ENCODE measurements around the gene ITGA7. TPM values are rescaled to one million over a fixed set of nuclear protein-coding genes. Genes with fewer than 3 reads are reported as not detected.

Gene ITGA7
- total RNA-seq, 1 donor from 2014 or later, result 1.1 TPM

DNA sequence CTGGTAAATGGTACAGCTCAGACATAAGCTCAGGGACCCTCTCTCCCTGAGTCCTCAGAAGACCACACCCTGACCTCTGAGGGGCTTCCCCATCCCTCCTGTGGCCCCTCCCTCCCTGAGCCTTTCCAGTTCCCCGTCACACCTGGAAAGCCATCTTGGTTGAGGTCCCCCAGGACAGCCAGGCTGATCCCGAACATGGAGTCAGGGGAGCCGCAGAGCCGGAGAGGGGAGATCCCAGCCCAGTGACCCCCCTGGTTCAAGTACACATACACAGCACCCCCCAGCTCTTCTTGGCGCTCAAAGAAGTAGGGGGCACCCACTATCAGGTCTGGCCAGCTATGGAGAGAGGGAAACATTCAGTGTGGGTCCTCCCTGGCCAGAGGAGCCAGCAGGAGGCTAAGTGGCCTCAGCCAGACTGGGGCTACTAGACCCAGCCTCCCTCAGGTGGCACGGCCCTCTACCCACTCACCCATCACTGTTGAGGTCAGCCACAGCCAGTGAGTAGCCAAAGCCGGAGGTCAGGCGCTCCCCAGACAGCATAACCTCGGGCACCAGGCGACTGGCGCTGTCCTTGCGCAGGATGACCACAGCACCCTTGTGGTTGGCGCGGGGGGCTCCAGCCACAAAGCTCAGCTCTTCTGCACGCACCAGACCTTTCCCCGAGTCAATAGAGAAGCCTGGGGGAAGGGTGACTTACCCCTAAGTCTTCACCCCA, 9.3 kb downstream of the ITGA7 start:
- no peak for DNase-seq (ENCODE audit: low spot score)
- no peak overlapping the region for H3K27ac Mint-ChIP-seq
- intact Hi-C loops (cut with micrococcal nuclease), result no loop called here
- no peaks in the 10 kb centered on the region for H3K4me1 Mint-ChIP-seq (ENCODE audit: low read depth)
- no peaks in the 10 kb centered on the region for H3K9me3 Mint-ChIP-seq
- peaks cover 5% of the 10 kb centered on the region for H3K27me3 Mint-ChIP-seq (ENCODE audit: insufficient read depth)
- no peaks in the 10 kb centered on the region for H3K36me3 Mint-ChIP-seq (ENCODE audit: low read depth)
- H3K4me3 Mint-ChIP-seq, result no peak overlapping the region

DNA sequence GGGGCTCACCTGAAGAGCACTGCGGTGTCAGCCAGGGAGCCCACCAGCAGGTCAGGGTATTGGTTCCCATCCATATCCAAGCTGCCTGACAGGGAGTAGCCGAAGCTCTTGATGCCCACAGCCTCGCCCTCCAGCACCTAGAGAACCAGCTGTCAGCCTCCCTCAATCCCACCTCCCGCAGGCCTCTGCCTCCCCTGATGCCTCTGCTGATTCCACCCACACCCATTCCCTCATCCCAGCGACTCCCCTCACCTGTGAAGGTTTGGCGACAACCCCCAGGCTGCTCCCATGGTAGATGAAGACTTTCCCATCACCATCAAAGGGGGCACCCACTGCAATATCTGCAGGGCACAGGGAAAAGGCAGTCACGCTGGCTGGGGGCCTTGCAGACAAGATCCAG, 10.0 kb downstream of the ITGA7 start:
- Mint-ChIP-seq H3K9me3 (no peaks in the 10 kb centered on the region), H3K27ac (no peak overlapping the region), H3K36me3 (ENCODE audit: low read depth) (no peaks in the 10 kb centered on the region), H3K4me3 (no peak overlapping the region), H3K4me1 (ENCODE audit: low read depth) (no peaks in the 10 kb centered on the region), H3K27me3 (ENCODE audit: insufficient read depth) (peaks cover 5% of the 10 kb centered on the region)
- intact Hi-C loops (cut with micrococcal nuclease), result no loop called here
- no peak for DNase-seq (ENCODE audit: low spot score)

- Mint-ChIP-seq H3K36me3 (ENCODE audit: low read depth) (no peaks in the 10 kb centered on the region), H3K4me3 (no peak overlapping the region), H3K27me3 (ENCODE audit: insufficient read depth) (peaks cover 5% of the 10 kb centered on the region), H3K4me1 (ENCODE audit: low read depth) (no peaks in the 10 kb centered on the region), H3K27ac (no peak overlapping the region), H3K9me3 (no peaks in the 10 kb centered on the region)
- intact Hi-C loops (cut with micrococcal nuclease), result no loop called here
- DNase-seq (ENCODE audit: low spot score), result no peak
Measured at GRCh38 chr12:55696796-55697462, 10.8 kb downstream of the ITGA7 start.

DNA sequence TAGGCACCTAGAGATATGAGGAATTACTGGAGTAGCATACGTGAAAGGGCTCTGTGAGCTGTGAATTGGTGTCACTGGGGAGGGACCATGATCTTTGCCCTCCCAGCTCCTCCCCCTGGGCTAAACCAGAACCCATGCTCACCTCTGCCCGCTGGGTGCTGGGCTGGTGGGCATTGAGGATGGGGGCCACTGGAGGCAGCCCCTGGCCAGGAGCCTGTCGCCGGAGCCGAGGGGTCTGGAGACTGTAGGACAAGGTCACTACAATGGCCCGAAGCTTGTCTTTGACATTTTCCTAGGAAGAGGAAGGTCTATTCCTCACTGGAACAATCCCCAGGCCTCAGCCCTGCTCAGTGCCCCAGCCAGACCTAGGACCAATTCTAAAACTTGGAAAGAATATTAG, 11.6 kb downstream of the ITGA7 start:
- H3K27ac Mint-ChIP-seq, result no peak overlapping the region
- H3K4me3 Mint-ChIP-seq, result no peak overlapping the region
- no peaks in the 10 kb centered on the region for H3K9me3 Mint-ChIP-seq
- no peaks in the 10 kb centered on the region for H3K36me3 Mint-ChIP-seq (ENCODE audit: low read depth)
- no peak for DNase-seq (ENCODE audit: low spot score)
- peaks cover 6% of the 10 kb centered on the region for H3K27me3 Mint-ChIP-seq (ENCODE audit: insufficient read depth)
- intact Hi-C loops (cut with micrococcal nuclease), result no loop called here
- H3K4me1 Mint-ChIP-seq (ENCODE audit: low read depth), result no peaks in the 10 kb centered on the region

DNA sequence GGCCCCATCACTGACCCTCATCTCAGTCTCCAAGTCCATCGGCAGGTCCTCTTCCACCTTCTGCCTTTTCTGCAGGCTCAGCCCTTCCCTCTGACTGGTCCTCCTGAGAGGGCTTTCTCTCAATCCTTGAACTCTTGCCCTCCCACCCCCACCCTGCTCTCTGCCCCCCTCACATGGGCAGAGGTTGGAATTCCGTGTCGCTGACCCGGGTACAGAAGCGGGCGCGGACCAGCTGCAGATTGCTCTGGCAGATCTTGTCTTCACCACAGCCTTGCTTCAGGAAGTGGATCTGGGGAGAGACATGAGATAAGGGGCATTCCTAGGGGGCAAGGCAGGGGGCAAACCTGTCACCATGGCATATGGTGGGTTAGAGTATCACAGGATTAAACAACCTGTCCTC, 12.4 kb downstream of the ITGA7 start:
- H3K9me3 Mint-ChIP-seq, result no peaks in the 10 kb centered on the region
- H3K36me3 Mint-ChIP-seq (ENCODE audit: low read depth), result no peaks in the 10 kb centered on the region
- H3K27ac Mint-ChIP-seq, result no peak overlapping the region
- no peak for DNase-seq (ENCODE audit: low spot score)
- H3K4me1 Mint-ChIP-seq (ENCODE audit: low read depth), result no peaks in the 10 kb centered on the region
- H3K4me3 Mint-ChIP-seq, result no peak overlapping the region
- intact Hi-C loops (cut with micrococcal nuclease), result no loop called here
- peaks cover 8% of the 10 kb centered on the region for H3K27me3 Mint-ChIP-seq (ENCODE audit: insufficient read depth)

GRCh38 chr12:55694651-55695050, 13.1 kb downstream of the ITGA7 start:
- H3K36me3 Mint-ChIP-seq (ENCODE audit: low read depth), result no peaks in the 10 kb centered on the region
- H3K9me3 Mint-ChIP-seq, result no peaks in the 10 kb centered on the region
- H3K4me3 Mint-ChIP-seq, result no peak overlapping the region
- H3K27ac Mint-ChIP-seq, result no peak overlapping the region
- DNase-seq (ENCODE audit: low spot score), result no peak
- no peaks in the 10 kb centered on the region for H3K4me1 Mint-ChIP-seq (ENCODE audit: low read depth)
- intact Hi-C loops (cut with micrococcal nuclease), result no loop called here
- peaks cover 8% of the 10 kb centered on the region for H3K27me3 Mint-ChIP-seq (ENCODE audit: insufficient read depth)

- Mint-ChIP-seq H3K4me1 (ENCODE audit: low read depth) (no peaks in the 10 kb centered on the region), H3K27ac (no peak overlapping the region), H3K27me3 (ENCODE audit: insufficient read depth) (peaks cover 8% of the 10 kb centered on the region), H3K36me3 (ENCODE audit: low read depth) (no peaks in the 10 kb centered on the region), H3K9me3 (no peaks in the 10 kb centered on the region), H3K4me3 (no peak overlapping the region)
- intact Hi-C loops (cut with micrococcal nuclease), result no loop called here
- DNase-seq (ENCODE audit: low spot score), result no peak
Measured at GRCh38 chr12:55694188-55694515, 13.6 kb downstream of the ITGA7 start.

DNA sequence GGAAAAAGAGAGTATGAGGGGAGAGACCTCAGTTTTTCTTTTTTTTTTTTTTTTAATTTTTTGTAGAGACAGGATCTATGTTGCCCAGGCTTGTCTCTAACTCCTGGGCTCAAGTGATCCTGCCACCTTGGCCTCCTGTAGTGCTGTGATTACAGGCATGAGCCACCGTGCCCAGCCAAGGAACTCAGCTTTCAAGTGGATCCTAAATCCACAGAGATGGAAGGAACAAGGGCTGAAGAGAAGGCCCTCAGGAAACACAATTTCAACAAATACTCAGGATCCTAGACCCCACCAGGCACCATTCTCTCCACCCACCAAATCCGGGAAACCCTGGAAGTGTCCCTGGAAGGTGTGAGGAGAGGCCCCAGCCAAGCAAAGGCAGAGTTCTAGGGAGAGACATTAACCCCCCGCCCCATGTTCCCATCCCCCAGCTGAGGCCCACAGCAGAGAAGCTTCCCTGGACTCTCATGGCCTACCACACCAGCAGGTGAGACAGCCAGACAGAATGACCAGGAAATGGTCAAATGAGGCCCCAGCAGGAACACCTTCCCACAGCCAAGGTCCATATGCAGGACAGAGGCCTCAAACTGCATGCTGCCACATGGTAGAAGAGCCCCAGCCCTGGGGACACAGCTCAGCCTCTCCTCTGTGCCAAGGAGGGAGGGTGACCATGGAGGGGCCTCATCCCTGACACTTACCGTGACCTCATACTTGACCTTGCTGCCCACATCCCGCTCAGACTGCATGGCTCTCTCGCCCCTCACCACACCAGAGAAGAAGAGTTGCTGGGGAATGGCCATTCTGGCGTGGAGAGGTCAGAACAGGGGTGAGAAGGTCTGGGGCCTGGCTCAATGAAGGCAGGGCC, 14.1 kb downstream of the ITGA7 start:
- no peaks in the 10 kb centered on the region for H3K36me3 Mint-ChIP-seq (ENCODE audit: low read depth)
- H3K27me3 Mint-ChIP-seq (ENCODE audit: insufficient read depth), result peaks cover 8% of the 10 kb centered on the region
- no peaks in the 10 kb centered on the region for H3K9me3 Mint-ChIP-seq
- intact Hi-C loops (cut with micrococcal nuclease), result no loop called here
- H3K27ac Mint-ChIP-seq, result no peak overlapping the region
- DNase-seq (ENCODE audit: low spot score), result no peak
- no peak overlapping the region for H3K4me3 Mint-ChIP-seq
- H3K4me1 Mint-ChIP-seq (ENCODE audit: low read depth), result no peaks in the 10 kb centered on the region

DNA sequence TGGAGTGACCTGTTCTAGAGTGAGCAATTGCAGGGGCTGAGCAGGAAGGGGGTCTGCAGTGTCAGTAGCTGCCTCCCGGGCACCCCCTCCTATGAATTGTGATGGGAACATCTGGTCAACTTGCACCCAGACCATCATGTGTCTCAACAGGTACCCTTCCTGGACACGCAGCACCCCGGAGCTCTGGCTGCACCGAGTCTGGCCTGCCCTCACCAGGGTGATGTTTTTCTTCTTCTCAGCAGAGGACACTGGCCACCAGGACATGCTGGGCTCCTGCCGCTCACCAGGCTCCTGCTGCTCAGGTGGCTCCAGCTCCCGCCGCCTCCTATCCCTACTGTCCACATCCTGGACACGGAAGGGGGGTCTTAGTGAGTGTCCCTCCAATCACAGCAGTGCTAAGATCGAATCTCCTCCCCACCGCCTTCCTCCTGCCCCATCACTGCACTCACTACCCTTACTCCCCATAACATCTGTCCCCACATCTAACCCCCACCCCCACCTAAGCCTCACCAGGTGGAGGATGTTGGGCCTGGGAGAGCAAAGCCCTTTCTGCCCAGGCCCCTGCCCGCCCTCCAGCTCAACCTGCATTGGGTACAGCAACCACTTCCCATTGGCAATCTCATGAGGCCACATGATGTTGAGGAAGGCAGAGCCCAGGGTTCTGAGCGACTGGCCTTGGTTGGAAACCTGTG, 14.9 kb downstream of the ITGA7 start:
- no peaks in the 10 kb centered on the region for H3K36me3 Mint-ChIP-seq (ENCODE audit: low read depth)
- H3K27me3 Mint-ChIP-seq (ENCODE audit: insufficient read depth), result peaks cover 8% of the 10 kb centered on the region
- H3K4me1 Mint-ChIP-seq (ENCODE audit: low read depth), result peaks cover 3% of the 10 kb centered on the region
- DNase-seq (ENCODE audit: low spot score), result no peak
- H3K4me3 Mint-ChIP-seq, result no peak overlapping the region
- H3K27ac Mint-ChIP-seq, result no peak overlapping the region
- intact Hi-C loops (cut with micrococcal nuclease), result no loop called here
- H3K9me3 Mint-ChIP-seq, result no peaks in the 10 kb centered on the region

DNA sequence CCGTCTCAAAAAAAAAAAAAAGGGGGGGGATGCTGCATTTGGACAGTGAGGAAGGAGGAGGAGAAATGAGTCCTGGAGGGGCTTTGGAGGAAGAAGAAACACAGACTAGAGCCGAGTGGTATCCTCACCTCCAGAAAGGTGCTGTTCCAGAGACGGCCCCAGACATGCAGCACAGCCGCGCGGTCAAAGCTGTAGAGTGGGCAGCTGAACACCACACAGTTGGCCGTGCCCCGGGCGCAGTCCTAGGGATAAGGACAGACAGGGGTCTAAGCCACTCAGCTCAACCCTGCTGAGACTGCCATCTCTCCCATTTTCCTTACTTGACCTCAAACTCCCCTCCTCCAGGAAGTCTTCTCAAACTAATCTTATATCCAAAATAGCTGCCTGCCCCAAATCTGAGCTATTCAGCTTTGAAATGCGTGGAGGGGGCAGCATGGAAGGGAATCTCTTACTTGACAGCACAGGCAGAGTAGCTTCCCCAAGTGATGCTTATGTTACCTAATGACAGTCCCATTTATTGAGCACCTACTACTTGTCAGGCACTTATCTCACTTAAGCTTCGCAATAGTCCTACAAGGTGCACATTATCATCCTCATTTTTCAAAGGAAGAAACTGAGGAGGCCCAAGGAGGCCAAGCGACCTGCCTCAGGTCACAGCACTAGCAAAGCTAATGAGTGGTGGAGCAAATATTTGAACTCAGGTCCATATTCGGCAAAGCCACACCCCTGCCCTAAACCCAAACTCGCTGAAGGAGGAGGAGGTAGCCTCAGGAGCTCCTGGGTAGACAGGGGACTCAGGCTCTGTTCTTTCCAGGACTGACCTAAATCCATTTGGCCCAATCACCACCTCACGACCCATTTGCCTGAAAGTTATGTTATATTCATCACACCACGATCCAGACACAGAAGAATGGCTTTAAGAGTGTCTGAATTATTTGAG, 18.7 kb downstream of the ITGA7 start:
- Mint-ChIP-seq H3K4me1 (ENCODE audit: low read depth) (peaks cover 10% of the 10 kb centered on the region), H3K9me3 (no peaks in the 10 kb centered on the region), H3K36me3 (ENCODE audit: low read depth) (peaks cover 2% of the 10 kb centered on the region), H3K27ac (no peak overlapping the region), H3K27me3 (ENCODE audit: insufficient read depth) (peaks cover 3% of the 10 kb centered on the region), H3K4me3 (no peak overlapping the region)
- no peak for DNase-seq (ENCODE audit: low spot score)
- intact Hi-C loops (cut with micrococcal nuclease), result no loop called here

DNA sequence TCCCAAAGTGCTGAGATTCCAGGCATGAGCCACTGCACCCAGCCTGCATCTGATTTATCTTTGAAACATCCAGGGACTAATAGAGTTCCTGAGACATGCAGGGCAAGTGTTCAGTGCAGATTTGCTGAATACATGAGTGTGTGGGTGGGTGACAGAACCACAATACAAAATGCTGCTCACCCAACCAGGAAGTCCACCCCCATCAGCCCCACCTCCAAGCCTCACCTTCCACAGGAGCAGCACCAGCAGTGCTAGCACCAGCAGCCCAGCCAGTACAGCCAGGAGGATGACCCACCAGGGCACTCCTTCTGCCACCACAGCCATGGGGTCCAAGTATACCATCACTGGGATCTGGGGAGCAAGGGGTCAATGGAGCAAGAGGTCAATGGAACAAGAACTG, 20.0 kb downstream of the ITGA7 start:
- Mint-ChIP-seq H3K27ac (no peak overlapping the region), H3K36me3 (ENCODE audit: low read depth) (peaks cover 2% of the 10 kb centered on the region)

GRCh38 chr12:55686366-55687010, 21.2 kb downstream of the ITGA7 start:
- intact Hi-C loops (cut with micrococcal nuclease), result no loop called here
- no peak overlapping the region for H3K27ac Mint-ChIP-seq
- H3K4me1 Mint-ChIP-seq (ENCODE audit: low read depth), result peaks cover 12% of the 10 kb centered on the region
- peaks cover 8% of the 10 kb centered on the region for H3K27me3 Mint-ChIP-seq (ENCODE audit: insufficient read depth)
- no peak overlapping the region for H3K4me3 Mint-ChIP-seq
- H3K36me3 Mint-ChIP-seq (ENCODE audit: low read depth), result peaks cover 2% of the 10 kb centered on the region
- DNase-seq (ENCODE audit: low spot score), result no peak
- no peaks in the 10 kb centered on the region for H3K9me3 Mint-ChIP-seq

More for the DNA sequence above, 20.0 kb downstream of the ITGA7 start:
- Mint-ChIP-seq H3K4me3 (no peak overlapping the region), H3K9me3 (no peaks in the 10 kb centered on the region), H3K27me3 (ENCODE audit: insufficient read depth) (peaks cover 3% of the 10 kb centered on the region), H3K4me1 (ENCODE audit: low read depth) (peaks cover 10% of the 10 kb centered on the region)
- no peak for DNase-seq (ENCODE audit: low spot score)
- intact Hi-C loops (cut with micrococcal nuclease), result no loop called here
